ENCODE measurements around the gene XPO6.
"Not testable (repeated sequence)": the region's sequence is repeated elsewhere in the genome, so short reads cannot be mapped to it uniquely, and the experiment has no call there.

XPO6 gene

GRCh38 chr16:28149011-28149888 is 62.5 kb downstream of the XPO6 start:
- DNase-seq = no peak

- no peak for DNase-seq
Observed at GRCh38 chr16:28146536-28146935, 65.2 kb downstream of the XPO6 start.

- no peak for DNase-seq
Observed at GRCh38 chr16:28145796-28146195, 66.0 kb downstream of the XPO6 start.

- DNase-seq = no peak
Observed at GRCh38 chr16:28140788-28141618, 70.8 kb downstream of the XPO6 start.

- no peak for DNase-seq
Observed at GRCh38 chr16:28139530-28139929, 72.2 kb downstream of the XPO6 start.

- DNase-seq = no peak
Observed at GRCh38 chr16:28136751-28137434, 74.9 kb downstream of the XPO6 start.

GRCh38 chr16:28133666-28134065 is 78.1 kb downstream of the XPO6 start:
- DNase-seq = no peak

- DNase-seq = no peak
Observed at GRCh38 chr16:28131743-28132393, 79.9 kb downstream of the XPO6 start.

- DNase-seq = no peak
Observed at GRCh38 chr16:28131181-28131580, 80.6 kb downstream of the XPO6 start.

GRCh38 chr16:28130099-28131088 is 81.4 kb downstream of the XPO6 start:
- no peak for DNase-seq

GRCh38 chr16:28126684-28127620 is 84.8 kb downstream of the XPO6 start:
- no peak for DNase-seq

GRCh38 chr16:28125592-28125991 is 86.2 kb downstream of the XPO6 start:
- DNase-seq = no peak

GRCh38 chr16:28121527-28121926 is 90.2 kb downstream of the XPO6 start:
- no peak for DNase-seq

- DNase-seq = no peak
Observed at GRCh38 chr16:28120754-28121153, 91.0 kb downstream of the XPO6 start.

- no peak for DNase-seq
Observed at GRCh38 chr16:28118637-28119036, 93.1 kb downstream of the XPO6 start.

- no peak for DNase-seq
Observed at GRCh38 chr16:28117168-28117565, 94.6 kb downstream of the XPO6 start.

- DNase-seq = not testable (repeated sequence)
Observed at GRCh38 chr16:28115866-28116265, 95.9 kb downstream of the XPO6 start.

- DNase-seq = no peak
Observed at GRCh38 chr16:28112908-28113307, 98.9 kb downstream of the XPO6 start.

GRCh38 chr16:28110977-28111376 is 100.8 kb downstream of the XPO6 start:
- no peak for DNase-seq

GRCh38 chr16:28110479-28110878 is 101.3 kb downstream of the XPO6 start:
- DNase-seq = no peak
